HUES6 (cell line): ENCODE measurements around the gene SYT17.
A peak's percentile ranks its signal among the peaks of the same experiment; 100 is the strongest.

ENCODE experiments used
- H3K27ac ChIP-seq: 2 replicates; pipeline ENCODE4 v1.7.0; 2013; ENCODE audit warnings: low read depth, mild to moderate bottlenecking, low read length, inconsistent platforms
- H3K27me3 ChIP-seq: 2 replicates; pipeline ENCODE4 v1.6.1; 2013; ENCODE audit warnings: low read length; ENCODE audit not compliant: control insufficient read depth, insufficient read depth
- H3K36me3 ChIP-seq: 2 replicates; pipeline ENCODE4 v1.6.1; 2013; ENCODE audit warnings: low read length; ENCODE audit not compliant: control insufficient read depth, insufficient read depth
- H3K4me1 ChIP-seq: 2 replicates; pipeline ENCODE4 v1.6.1; 2013; ENCODE audit warnings: low read length; ENCODE audit not compliant: control insufficient read depth, insufficient read depth
- H3K4me3 ChIP-seq: 2 replicates; pipeline ENCODE4 v1.5.1; 2013; ENCODE audit warnings: low read depth, low read length
- H3K9ac ChIP-seq: one replicate; pipeline ENCODE4 v1.6.1; 2013; ENCODE audit warnings: mild to moderate bottlenecking, low read length
- H3K9me3 ChIP-seq: 2 replicates; pipeline ENCODE4 v1.6.1; 2013; ENCODE audit warnings: low read depth, low read length; ENCODE audit not compliant: control insufficient read depth, insufficient read depth

The SYT17 gene

DNA sequence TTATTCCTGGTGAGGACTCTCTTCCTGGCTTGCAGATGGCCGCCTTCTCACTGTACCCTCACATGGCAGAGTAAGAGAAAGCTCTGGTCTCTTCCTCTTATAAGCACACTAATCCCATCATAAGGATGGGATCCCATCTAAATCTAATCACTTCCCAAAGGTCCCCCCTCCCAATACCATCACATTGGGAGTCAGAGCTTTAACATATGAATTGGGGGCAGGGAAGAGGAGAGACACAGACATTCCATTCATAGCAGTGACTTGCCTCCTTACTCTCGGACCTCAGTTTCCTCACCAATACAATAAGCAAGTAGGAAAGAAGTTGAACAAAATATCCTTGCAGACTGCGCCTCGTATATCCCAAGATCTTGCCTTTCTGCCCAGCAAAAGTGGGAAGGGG lies 119.2 kb downstream of the SYT17 start:
- Histone ChIP-seq H3K36me3 (no peaks in the 10 kb centered on the region), H3K9me3 (peaks cover 5% of the 10 kb centered on the region; the same call in 1 of the 2 replicates), H3K9ac (no peak overlapping the region), H3K27ac (no peak overlapping the region), H3K4me3 (no peak overlapping the region), H3K4me1 (peaks cover 38% of the 10 kb centered on the region), H3K27me3 (no peaks in the 10 kb centered on the region)

- Histone ChIP-seq H3K4me1 (peaks cover 41% of the 10 kb centered on the region), H3K9ac (peak overlapping the region; percentile 5), H3K36me3 (no peaks in the 10 kb centered on the region), H3K27me3 (no peaks in the 10 kb centered on the region), H3K4me3 (no peak overlapping the region), H3K27ac (peak overlapping the region; percentile 58; the same call in 1 of the 2 replicates), H3K9me3 (peaks cover 5% of the 10 kb centered on the region; the same call in 1 of the 2 replicates)
Observed at GRCh38 chr16:19288872-19289799, 121.1 kb downstream of the SYT17 start.

DNA sequence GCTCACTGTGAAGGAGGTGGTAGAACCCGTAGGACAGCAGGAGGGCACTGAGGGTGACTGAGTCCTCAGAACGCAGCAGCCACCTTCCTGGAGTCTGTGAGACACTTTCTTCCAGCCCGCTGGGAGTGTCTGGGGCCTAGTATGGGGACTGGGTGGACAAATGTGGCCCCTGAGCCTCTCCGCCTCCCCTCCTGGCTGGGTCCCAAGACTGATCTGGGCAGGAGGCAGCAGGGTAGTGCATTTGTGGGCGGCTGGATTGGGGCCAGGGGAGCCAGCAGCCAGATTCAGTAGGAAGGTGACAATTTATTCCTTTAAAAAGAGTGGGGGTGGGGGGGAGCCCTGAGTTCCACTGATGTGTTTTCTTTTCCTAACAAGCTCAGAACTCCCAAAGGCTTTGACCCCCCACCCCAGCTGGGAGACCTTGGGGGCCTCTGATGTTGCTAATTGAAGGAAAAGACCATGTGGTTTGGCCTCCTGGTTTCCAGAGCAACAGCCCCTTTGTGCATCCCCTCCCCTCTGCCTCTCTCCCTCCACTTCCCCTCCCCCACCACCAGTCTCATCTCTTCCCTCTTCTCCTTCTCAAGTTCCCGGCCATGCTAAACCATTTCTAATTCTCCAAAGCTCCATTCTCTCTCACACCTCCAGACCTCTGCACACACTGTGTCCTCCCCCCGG lies 121.9 kb downstream of the SYT17 start:
- Histone ChIP-seq H3K4me1 (peaks cover 43% of the 10 kb centered on the region), H3K36me3 (no peaks in the 10 kb centered on the region)

DNA sequence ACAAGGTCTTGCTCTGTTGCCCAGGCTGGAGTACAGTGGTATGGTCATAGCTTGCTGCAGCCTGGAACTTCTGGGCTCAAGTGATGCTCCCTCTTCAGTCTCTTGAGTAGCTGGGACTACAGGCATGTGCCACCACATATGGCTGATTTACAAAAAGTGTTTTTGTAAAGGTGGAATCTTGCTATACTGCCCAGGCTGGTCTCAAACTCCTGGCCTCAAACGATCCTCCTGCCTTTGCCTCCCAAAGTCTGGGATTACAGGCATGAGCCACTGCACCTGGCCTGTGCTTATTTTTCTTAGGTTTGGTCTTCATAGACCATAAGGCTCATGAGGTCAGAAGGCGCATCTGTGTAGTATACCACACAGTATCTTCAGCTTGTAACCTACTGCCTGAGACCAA lies 122.8 kb downstream of the SYT17 start:
- 0 out of 2 replicates have a peak, but pooled peaks cover 5% of the 10 kb centered on the region for H3K27me3 ChIP-seq
- H3K9ac ChIP-seq: no peak overlapping the region
- H3K4me3 ChIP-seq: no peak overlapping the region
- peaks cover 5% of the 10 kb centered on the region; the same call in 1 of the 2 replicates for H3K9me3 ChIP-seq
- no peaks in the 10 kb centered on the region for H3K36me3 ChIP-seq
- peaks cover 43% of the 10 kb centered on the region for H3K4me1 ChIP-seq
- no peak overlapping the region for H3K27ac ChIP-seq

More for the DNA sequence above, 121.9 kb downstream of the SYT17 start:
- H3K27me3 ChIP-seq: no peaks in the 10 kb centered on the region
- peak overlapping the region; percentile 58 for H3K27ac ChIP-seq
- peak overlapping the region; percentile 5 for H3K9ac ChIP-seq
- peaks cover 5% of the 10 kb centered on the region; the same call in 1 of the 2 replicates for H3K9me3 ChIP-seq
- no peak overlapping the region for H3K4me3 ChIP-seq

DNA sequence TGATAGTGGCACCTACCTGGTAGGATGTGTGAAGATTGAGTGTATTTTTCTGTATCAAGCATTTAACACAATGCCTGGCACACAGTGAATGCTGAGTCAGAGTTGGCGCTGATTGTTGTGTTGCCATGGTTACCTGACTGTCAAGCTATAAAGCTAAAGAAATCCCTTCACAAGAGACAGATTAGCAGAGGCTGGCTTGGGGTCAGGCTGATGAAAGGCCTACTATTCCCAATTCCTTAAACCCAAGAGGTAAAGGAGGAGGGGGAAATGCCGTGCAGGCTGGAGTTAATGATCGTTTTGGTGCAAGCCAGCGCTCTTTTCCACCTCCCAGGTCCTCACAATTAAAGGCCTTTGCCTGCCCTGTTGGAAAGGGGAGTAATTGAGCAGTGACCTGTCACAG lies 123.4 kb downstream of the SYT17 start:
- Histone ChIP-seq H3K4me1 (peaks cover 43% of the 10 kb centered on the region), H3K36me3 (no peaks in the 10 kb centered on the region), H3K4me3 (no peak overlapping the region), H3K9me3 (peaks cover 5% of the 10 kb centered on the region; the same call in 1 of the 2 replicates), H3K27me3 (peaks cover 7% of the 10 kb centered on the region; the same call in 1 of the 2 replicates), H3K9ac (no peak overlapping the region), H3K27ac (no peak overlapping the region)

- Histone ChIP-seq H3K4me1 (peaks cover 43% of the 10 kb centered on the region), H3K36me3 (no peaks in the 10 kb centered on the region), H3K27ac (no peak overlapping the region), H3K4me3 (no peak overlapping the region), H3K9me3 (peaks cover 3% of the 10 kb centered on the region; the same call in 1 of the 2 replicates), H3K27me3 (peaks cover 7% of the 10 kb centered on the region; the same call in 1 of the 2 replicates), H3K9ac (no peak overlapping the region)
Observed at GRCh38 chr16:19292186-19292585, 124.1 kb downstream of the SYT17 start.

- H3K4me1 ChIP-seq: peaks cover 33% of the 10 kb centered on the region
- H3K4me3 ChIP-seq: no peak overlapping the region
- H3K9me3 ChIP-seq: no peaks in the 10 kb centered on the region
- no peak overlapping the region for H3K9ac ChIP-seq
- peaks cover 7% of the 10 kb centered on the region; the same call in 1 of the 2 replicates for H3K27me3 ChIP-seq
- no peak overlapping the region for H3K27ac ChIP-seq
- no peaks in the 10 kb centered on the region for H3K36me3 ChIP-seq
Observed at GRCh38 chr16:19294156-19294649, 126.2 kb downstream of the SYT17 start.

GRCh38 chr16:19295393-19295792 lies 127.4 kb downstream of the SYT17 start:
- H3K4me3 ChIP-seq: no peak overlapping the region
- H3K27ac ChIP-seq: no peak overlapping the region
- H3K36me3 ChIP-seq: no peaks in the 10 kb centered on the region
- H3K4me1 ChIP-seq: peaks cover 23% of the 10 kb centered on the region
- peaks cover 7% of the 10 kb centered on the region; the same call in 1 of the 2 replicates for H3K27me3 ChIP-seq
- H3K9me3 ChIP-seq: no peaks in the 10 kb centered on the region
- no peak overlapping the region for H3K9ac ChIP-seq

DNA sequence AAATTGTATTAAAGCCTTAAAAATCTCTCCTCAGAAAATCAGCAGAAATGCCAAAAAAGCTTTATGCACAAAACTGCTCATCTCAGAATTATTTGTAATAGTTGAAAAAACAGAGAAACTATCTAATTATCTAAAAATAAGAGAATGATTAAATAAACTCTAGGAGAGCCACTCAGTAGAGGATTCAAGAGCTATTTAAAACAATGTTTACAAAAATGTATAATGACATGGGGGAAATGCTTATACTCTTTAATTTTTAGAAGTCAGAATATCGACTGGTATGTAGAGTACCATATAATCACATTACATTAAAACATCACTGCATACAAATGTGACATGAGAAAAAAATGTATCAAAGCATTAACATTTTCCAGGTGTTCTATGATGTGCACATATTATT lies 129.4 kb downstream of the SYT17 start:
- Histone ChIP-seq H3K4me3 (no peak overlapping the region), H3K27me3 (peaks cover 7% of the 10 kb centered on the region; the same call in 1 of the 2 replicates), H3K9me3 (no peaks in the 10 kb centered on the region), H3K36me3 (no peaks in the 10 kb centered on the region), H3K27ac (no peak overlapping the region), H3K9ac (no peak overlapping the region), H3K4me1 (peaks cover 3% of the 10 kb centered on the region; the same call in 1 of the 2 replicates)

GRCh38 chr16:19299565-19299964 lies 131.5 kb downstream of the SYT17 start:
- Histone ChIP-seq H3K36me3 (no peaks in the 10 kb centered on the region), H3K27ac (no peak overlapping the region), H3K9me3 (no peaks in the 10 kb centered on the region)

More at GRCh38 chr16:19299565-19299964, 131.5 kb downstream of the SYT17 start:
- Histone ChIP-seq H3K4me1 (no peaks in the 10 kb centered on the region), H3K4me3 (no peak overlapping the region), H3K27me3 (peaks cover 7% of the 10 kb centered on the region; the same call in 1 of the 2 replicates), H3K9ac (no peak overlapping the region)
